ENCODE data around the gene ZNF630. TPM values are rescaled to one million over a fixed set of nuclear protein-coding genes. Genes with fewer than 3 reads are reported as not detected.
"Not testable (repeated sequence)": the region's sequence is repeated elsewhere in the genome, so short reads cannot be mapped to it uniquely, and the experiment has no call there.

The ZNF630 gene
- 0.96 TPM for total RNA-seq
- long read RNA-seq, partial matches to known transcripts = 0 of 3 reads
- long read RNA-seq, other reads (novel, unspliced or antisense) = 0 of 3 reads

DNA sequence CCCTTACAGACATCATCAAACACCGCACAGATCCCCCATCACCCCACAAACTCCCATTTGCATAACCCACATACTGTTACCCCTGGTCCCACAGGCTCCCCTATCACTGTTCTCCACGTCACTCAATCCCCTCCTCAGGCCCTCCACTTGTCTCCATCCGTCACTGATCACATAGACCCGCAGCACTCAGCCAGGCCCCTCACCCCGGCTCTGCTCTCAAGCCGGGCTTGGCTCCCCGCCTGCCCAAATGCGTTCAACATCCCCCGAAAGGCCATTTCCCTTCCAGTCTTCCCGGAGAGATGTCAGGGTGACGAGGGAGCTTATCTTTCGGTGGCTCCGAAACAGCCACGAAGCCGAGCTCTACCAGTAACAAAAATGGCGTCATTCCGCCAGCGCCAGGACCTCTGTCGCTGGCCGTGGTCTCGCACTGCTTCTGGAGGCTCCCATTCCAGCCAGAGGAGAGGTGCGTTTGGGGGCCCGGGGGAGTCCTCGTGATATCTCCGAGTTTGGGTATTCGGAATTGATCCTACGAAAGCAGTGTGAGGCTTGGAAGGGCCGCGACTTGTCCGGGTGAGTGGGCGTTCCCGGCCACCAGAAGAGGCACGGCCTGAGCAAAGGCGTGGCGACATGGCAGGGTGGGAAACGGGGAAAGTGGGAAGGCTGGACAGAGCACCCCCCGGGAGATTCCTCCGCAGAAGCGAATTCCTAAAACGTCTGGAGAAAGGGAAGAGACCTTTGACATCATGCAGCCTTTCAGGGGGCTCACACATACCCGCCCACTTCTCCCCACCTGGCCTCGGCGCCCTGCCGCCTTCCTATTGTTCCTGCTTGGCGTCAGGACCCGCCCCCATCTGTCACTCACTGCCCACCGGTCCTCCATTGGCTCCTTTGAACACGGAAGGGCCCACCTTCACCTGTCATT, at the start of gene ZNF630:
TSS of gene ZNF630 (minus strand) at position 577 of the 922 bp plus-strand sequence. CDS start 4,754 bp downstream, outside the sequence.
- DNase-seq (ENCODE audit: low spot score) = no peak

DNA sequence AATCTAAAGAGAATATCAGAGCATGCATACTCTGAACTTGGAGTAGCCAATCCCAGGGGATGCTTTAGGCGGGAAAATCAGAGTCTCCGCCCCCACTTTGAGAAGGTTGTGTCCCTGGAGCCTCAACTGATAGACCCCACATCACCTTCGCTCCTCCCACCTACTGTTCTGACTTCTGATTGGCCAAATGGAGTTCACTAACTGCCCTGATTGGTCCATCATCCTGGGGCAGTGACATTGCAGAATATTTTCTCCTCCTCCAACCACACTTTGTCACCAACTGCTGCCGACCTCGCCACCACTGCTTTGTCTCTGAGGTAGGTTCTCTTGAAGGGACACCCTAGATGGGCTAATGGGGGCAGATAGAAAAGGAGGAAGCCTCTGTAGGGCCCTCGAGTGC, 36.3 kb upstream of the ZNF630 start:
- no peak for DNase-seq (ENCODE audit: low spot score)

DNA sequence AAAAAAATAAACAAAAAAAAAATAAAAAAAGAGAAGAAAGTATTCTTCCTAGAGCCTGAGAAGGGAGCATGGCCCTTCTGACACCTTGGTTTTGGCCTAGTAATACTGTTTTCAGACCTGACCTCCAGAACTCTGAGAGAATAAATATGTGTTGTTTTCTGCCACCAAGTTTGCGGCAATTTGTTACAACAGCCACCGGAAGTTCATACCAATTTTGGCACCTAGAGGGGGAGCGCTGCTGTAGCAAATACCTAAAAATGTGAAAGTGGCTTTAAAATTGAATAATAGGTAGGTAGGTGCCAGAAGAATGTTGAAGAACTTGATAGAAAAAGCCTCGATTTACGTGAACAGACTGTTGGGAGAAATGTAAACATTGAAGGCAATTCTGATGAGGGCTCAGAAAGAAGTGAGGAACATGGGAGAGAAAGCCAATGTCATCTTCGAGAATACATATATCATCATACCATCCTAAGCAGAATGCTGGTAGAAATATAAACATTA, 31.5 kb upstream of the ZNF630 start:
- DNase-seq (ENCODE audit: low spot score) = no peak

GRCh38 chrX:48101443-48101842, 30.0 kb upstream of the ZNF630 start:
- DNase-seq (ENCODE audit: low spot score) = no peak

DNA sequence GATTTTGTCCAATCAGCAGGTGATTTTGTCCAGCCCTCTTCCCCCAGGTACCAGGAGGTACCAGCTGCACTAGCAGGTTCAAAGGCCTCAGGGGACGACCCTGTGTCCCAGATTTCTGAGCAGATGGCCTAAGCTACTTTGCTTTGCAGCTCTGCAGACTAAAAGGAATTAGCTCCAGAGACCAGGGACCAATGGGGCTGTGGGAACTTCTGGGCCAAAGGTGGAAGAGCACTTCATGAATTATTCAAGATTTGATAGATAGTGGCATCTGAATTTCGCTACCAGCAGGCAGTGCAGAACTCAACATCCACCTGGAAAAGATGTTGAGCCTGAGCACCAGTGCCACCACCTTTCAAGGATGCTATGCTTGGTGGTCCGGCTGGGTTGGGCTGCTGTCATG, 21.1 kb upstream of the ZNF630 start:
- DNase-seq (ENCODE audit: low spot score) = not testable (repeated sequence)

DNA sequence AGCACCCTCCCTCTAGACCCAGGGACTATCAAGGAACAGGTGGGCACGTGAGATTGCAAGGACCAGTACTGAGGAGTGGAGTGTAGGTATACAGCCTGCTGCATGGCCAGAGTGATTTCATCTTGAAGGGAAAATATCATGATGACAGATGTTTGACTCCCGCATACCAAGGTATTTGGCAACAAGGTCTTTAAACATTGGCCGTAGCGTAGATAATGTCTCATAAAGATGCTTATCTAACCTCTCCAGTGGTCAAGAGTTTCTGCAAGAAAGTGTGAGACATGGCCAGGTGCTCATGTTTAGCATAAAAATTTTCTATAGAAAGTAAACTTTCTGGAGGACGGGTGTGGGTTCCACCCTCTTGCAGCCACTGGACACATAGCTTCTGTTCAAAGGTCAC, 18.7 kb upstream of the ZNF630 start:
- DNase-seq (ENCODE audit: low spot score) = no peak

DNA sequence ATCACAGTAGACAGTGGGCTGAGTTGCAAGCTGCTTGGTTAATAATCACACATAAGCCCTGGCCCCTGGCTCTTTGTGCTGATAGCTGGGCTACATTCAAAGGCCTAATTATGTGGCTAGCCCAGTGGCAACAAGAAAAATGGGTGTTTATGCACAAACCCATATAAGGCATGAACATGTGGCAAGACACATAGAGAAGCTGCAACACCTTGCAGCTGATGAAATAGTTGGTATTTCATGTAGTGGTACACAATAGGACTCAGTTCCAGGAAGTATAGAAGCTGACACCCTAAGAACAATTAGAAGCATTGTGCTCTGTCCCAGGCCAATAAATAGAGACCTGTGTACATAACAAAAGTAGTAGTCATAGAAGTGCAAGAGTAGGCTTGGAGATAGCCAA, 14.6 kb upstream of the ZNF630 start:
- DNase-seq (ENCODE audit: low spot score) = no peak

GRCh38 chrX:48083706-48084105, 12.3 kb upstream of the ZNF630 start:
- no peak for DNase-seq (ENCODE audit: low spot score)

DNA sequence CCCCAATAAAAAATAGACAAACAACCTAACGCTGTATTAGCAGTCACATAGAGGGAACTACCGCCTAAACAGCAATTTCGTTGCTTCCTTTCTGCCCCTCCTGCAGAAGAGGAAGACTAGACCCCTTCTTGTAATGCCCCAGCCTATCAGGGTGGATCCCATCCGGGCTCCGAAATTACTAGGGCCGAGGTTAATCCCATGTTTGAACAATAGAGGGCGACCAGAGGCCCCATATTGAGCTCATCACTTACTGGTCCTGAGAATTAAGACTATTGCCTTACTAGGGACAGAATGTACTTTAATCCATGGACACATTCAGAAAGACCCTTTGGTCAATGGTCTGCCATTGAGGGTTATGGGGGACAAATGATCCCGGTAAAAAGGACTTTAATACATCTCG, 11.8 kb upstream of the ZNF630 start:
- DNase-seq (ENCODE audit: low spot score) = no peak

DNA sequence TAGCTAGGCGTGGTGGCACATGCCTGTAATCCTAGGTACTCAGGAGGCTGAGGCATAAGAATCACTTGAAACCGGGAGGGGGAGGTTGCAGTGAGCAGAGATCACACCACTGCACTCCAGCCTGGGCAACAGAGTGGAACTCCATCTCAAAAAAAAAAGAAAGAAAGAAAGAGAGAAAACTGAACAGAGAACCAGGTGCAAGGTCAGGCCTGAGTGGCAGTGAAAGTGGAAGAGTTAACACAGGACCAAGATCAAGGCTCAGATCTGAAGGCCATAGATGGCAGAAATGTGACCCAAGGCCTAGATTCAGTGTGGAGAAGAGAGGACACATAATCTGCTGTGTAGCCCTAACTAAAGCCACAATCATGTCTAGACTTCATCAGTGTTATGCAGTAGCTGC, 4.9 kb upstream of the ZNF630 start:
- no peak for DNase-seq (ENCODE audit: low spot score)

DNA sequence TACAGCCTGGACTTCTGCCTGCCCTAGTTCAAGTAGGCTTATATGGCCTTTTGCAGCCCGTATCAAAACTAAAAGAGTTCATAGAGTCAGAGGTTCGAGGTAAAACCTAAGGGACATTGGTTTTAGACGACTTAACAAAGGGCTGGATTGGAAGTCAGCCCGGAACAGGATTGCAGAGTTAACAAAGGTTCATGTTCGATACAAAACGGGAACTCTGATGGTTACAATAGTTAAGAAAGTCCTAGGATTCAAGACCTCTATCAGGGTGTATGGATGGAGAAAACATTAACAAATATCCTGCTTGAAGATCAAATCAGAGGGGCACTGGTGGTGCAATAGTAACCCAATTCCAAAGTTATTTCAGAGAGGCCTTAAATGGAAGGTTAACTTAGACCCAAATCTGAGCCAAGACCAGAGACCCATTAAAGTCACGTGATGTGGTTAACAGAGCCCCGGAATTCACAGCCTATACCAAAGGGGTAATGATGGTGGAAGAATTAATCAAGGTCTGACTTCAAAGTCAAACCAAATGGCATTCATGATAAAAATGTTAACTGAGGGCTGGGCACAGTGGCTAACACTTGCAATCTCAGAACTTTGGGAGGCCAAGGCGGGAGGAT, 656 bp upstream of the ZNF630 start:
- no peak for DNase-seq (ENCODE audit: low spot score)

DNA sequence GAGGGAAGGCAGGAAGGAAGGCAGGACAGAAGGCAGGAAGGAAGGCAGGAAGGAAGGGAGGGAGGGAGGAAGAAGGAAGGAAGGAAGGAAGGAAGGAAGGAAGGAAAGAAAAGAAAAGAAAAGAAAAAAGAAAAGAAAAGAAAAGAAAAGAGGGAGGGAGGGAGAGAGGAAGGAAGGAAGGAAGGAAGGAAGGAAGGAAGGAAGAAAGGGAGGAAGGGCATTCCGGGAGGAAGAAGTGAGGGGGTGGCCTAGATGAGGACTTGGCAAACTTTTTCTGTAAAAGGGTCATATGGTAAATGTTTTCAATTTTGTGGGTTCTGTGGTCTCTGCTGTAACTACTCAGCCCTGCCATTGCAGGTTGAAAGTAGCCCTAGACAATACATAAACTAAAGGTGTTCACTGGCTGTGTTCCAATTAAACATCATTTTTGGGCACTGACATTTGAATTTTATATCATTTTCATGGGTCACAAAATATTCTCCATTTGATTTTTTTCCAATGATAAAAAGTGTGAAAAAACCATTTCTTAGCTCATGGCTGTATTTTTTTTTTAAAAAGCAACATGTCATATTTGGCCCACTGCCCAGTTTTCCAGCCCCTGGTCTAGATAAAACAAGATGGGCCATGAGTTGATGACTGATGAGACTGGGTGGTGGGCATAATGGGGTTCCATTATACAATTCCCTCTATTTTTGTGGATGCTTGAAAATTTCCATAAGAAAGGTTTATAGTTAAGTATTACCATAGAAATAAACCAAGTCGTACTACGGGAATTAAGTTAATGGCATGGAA, 3.1 kb downstream of the ZNF630 start:
- no peak for DNase-seq (ENCODE audit: low spot score)

DNA sequence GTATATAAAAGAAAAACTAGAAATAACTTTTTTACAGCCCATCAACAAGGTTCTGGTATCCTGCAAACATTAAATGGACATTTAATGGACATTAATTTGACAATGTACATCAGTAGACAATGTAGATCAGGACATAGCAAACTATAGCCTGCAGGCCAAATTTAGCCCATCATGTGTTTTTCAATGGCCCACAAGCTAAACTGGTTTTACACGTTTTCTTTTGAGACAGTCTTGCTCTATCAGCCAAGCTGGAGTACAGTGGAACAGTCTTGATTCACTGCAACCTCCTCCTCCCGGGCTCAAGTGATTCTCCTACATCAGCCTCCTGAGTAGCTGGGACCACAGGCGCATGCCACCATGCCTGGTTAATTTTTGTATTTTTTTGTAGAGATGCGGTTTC, 7.2 kb downstream of the ZNF630 start:
- no peak for DNase-seq (ENCODE audit: low spot score)

GRCh38 chrX:48059296-48059639, 12.2 kb downstream of the ZNF630 start:
- DNase-seq (ENCODE audit: low spot score) = no peak

- no peak for DNase-seq (ENCODE audit: low spot score)
These were observed 12.7 kb downstream of the ZNF630 start for GRCh38 chrX:48058621-48059295.

DNA sequence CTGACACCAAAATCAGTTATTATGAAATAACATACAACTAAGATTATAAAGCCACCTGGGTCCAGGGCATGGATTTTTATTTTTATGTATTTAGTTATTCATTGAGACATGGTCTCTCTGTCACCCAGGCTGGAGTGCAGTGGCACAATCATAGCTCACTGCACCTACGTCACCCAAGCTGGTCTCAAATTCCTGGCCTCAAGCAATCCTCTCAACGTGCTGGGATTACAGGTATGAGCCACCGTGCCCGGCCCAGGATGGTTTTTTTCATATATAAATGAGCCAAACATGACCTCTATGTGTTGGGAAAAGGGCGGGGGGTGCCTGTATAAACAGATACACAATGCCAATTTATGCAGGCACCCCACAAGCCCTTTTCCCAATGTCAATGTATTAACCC, 24.6 kb downstream of the ZNF630 start:
- no peak for DNase-seq (ENCODE audit: low spot score)

DNA sequence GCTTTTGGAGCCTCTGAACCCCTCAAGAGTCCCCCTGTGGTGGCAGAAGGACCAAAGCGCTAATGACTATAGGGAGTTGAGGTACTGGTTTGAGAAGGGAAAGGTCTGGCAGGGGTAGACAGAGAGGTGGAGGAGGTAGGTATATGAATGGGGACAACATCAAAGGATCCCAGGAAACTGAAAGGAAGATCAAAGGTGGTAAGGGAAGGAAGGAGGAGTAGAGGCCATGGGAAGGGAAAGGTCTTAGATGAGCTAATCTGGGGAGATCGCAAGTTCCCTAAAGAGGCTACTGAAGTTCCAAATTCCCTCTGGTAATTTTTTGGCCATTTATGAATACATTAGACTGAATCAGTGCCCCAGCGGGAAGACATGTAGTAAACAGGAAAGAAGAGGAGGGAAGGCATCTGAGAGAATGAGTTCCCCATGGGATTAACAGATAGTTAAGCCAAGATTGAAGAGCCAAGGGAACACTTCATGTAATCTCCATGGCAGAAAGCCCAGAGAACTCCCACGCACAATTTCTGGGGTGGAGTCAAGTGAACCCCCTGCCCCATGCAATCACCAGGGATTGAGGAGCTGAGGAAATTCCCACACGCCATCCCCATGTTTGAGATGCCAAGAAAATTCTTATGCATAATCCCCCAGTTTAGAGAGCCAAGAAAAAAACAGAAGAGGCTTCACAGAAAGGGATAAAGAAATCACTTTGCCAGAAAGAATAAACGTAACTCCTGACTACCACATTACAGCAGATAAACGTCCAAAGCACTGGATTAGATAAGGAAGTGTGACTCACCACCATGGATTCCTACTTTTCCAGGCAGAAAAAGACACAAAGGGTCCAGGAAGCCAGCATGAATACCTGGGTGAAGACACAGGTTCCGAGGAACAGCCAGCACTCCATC, 25.8 kb downstream of the ZNF630 start:
- DNase-seq (ENCODE audit: low spot score) = no peak

DNA sequence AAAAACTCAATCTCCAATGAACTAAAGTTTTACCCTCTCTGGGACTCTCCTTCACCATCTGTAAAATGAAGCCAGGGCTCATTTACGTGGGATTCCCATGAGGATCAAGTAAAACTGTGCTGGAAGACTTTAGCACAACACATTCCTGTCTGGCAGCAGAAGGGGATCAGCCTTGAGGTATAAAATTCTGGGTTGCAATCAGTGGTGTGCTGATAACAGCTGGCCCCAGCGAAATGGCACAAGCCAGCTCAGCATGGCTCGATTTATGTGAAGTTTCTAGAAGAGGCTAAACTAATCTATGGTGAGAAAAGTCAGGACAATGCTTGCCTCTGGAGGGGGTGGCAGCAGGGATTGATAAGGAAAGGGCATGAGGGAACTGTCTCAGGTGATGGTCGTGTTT, 28.4 kb downstream of the ZNF630 start:
- DNase-seq (ENCODE audit: low spot score) = no peak

- DNase-seq (ENCODE audit: low spot score) = no peak
These were observed 35.5 kb downstream of the ZNF630 start for GRCh38 chrX:48035891-48036290.

DNA sequence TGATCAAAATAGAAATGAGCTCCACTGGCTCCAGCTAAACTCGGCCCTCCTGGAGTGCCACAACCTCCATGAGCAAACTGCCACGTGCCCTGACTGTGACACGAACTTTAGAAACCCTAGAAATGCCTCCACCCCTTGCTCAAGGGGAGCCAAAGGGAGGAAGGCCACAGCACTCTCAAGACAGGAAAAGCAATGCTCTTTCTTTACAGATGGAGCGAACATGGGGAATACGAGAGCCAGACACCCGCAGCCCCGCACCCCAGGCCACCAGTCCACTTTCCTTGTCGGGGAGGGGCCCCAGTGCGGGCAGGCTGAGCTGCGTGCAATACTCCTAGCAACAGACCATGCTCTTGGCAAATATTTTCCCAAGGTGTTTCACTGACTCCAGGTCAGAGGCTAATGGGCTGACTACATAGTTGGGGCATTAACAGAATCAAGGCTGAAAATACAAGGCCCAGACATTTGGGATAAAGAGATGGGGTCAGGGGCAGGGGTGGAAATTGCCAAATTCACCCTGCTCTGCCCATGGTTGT, 40.7 kb downstream of the ZNF630 start:
- DNase-seq (ENCODE audit: low spot score) = not testable (repeated sequence)

Data from mesenteric fat pad (tissue), 1 donor.